ENCODE data around the gene DNM3.

The DNM3 gene

DNA sequence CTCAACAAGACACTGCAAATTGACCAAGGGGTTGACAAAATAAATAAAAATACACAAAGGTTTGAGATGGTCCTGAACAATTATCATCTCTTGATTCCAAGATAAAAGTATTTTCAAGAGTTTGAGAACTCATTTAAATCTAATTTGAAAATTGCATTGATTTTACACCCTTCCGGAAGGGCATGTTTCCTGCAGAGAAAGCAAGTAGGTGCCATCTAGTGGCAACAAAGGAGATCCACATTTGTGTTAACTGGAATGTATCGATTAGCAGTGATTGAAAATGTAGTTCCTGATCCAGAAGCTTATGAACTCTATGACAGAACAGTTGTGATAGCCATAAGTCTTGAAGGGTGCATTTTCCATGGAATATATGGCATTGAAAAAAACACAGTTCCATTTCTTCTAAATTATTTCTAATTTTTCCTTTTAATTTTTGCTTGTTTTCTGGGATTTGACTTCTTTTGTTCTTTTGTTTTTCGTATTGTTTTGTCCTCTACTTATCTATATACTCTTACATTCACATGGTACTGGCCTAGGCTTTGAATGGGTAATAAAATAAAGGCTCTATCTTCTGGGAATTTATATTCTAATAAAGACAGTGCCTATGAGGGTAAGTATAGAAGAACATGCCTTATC is 143.7 kb downstream of the DNM3 start:
- Histone ChIP-seq H3K14ac (ENCODE audit: low read length in 2 of 2) (no peak overlapping the region), H3K4me3 (ENCODE audit: insufficient read depth in 1 of 2, low read depth in 1 of 2, low read length in 2 of 2) (no peak overlapping the region), H3K9me3 (ENCODE audit: control insufficient read depth, low read length) (no peaks in the 10 kb centered on the region), H3K9ac (ENCODE audit: low read length) (peak overlapping the region; percentile 10), H4K91ac (ENCODE audit: low read length) (no peak overlapping the region), H3K23ac (ENCODE audit: low read length in 2 of 2) (no peak overlapping the region), H2AFZ (ENCODE audit: low read depth, low read length) (no peak overlapping the region), H3K18ac (ENCODE audit: low read depth in 1 of 2, low read length in 2 of 2) (no peak overlapping the region), H2BK15ac (ENCODE audit: low read depth, poor library complexity, severe bottlenecking) (no peak overlapping the region), H2BK120ac (ENCODE audit: low read depth, low read length) (no peak overlapping the region), H3K36me3 (ENCODE audit: control insufficient read depth in 1 of 2, insufficient read depth in 2 of 2, low read depth in 1 of 2, low read length in 2 of 2) (peaks cover 0 to 2% of the 10 kb centered on the region in 2 experiments), H2AK5ac (ENCODE audit: low read length, severe bottlenecking) (no peak overlapping the region), H3K79me1 (replicated peaks; ENCODE audit: low read length, poor library complexity, severe bottlenecking) (no peaks in the 10 kb centered on the region), H4K8ac (ENCODE audit: low read length) (no peak overlapping the region), H2BK5ac (ENCODE audit: low read depth, low read length, poor library complexity, severe bottlenecking) (no peak overlapping the region), H3K27ac (ENCODE audit: low read length, poor library complexity, severe bottlenecking) (no peak overlapping the region), H3K4ac (ENCODE audit: low read depth in 1 of 2, low read length in 2 of 2) (no peak overlapping the region), H3K4me2 (ENCODE audit: low read length, poor library complexity, severe bottlenecking) (no peak overlapping the region), H2BK12ac (ENCODE audit: low read length in 2 of 2) (no peak overlapping the region), H3K27me3 (ENCODE audit: control insufficient read depth in 1 of 2, insufficient read depth in 1 of 2, low read length in 2 of 2) (no peaks in the 10 kb centered on the region), H3K4me1 (ENCODE audit: control insufficient read depth, insufficient read depth, low read depth, low read length) (no peaks in the 10 kb centered on the region)
- WGBS, result 16% methylated on average over 2 of the region's 3 CpGs
- DNase-seq, result peak; percentile 51

DNA sequence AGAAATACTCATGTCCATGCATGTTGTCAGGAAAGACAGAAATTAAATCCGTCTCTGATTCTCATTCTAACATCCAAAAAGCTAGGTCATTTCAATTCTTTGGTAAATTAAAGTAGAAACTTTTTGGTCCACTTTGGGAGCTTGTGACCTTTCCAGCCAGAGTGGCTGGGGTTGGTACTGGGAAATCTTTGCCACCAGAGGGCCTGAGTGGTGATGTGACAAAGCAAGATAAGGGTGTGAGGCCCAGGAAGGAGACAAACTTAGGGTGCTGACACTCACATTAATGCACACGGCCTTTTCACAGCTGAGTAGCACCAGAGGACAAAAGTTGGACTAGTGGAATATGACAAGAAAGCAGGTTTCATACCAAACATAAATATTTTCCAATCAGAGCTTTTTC is 144.3 kb downstream of the DNM3 start:
- WGBS, result 0% methylated on average over 1 of the region's 2 CpGs
- Histone ChIP-seq H3K79me1 (replicated peaks; ENCODE audit: low read length, poor library complexity, severe bottlenecking) (no peaks in the 10 kb centered on the region), H4K8ac (ENCODE audit: low read length) (no peak overlapping the region), H3K9ac (ENCODE audit: low read length) (no peak overlapping the region), H2BK5ac (ENCODE audit: low read depth, low read length, poor library complexity, severe bottlenecking) (no peak overlapping the region), H2AFZ (ENCODE audit: low read depth, low read length) (no peak overlapping the region), H3K4ac (ENCODE audit: low read depth in 1 of 2, low read length in 2 of 2) (no peak overlapping the region), H3K4me3 (ENCODE audit: insufficient read depth in 1 of 2, low read depth in 1 of 2, low read length in 2 of 2) (no peak overlapping the region), H2BK15ac (ENCODE audit: low read depth, poor library complexity, severe bottlenecking) (no peak overlapping the region), H3K14ac (ENCODE audit: low read length in 2 of 2) (no peak overlapping the region), H2AK5ac (ENCODE audit: low read length, severe bottlenecking) (no peak overlapping the region), H3K23ac (ENCODE audit: low read length in 2 of 2) (no peak overlapping the region), H2BK12ac (ENCODE audit: low read length in 2 of 2) (no peak overlapping the region), H3K36me3 (ENCODE audit: control insufficient read depth in 1 of 2, insufficient read depth in 2 of 2, low read depth in 1 of 2, low read length in 2 of 2) (peaks cover 0 to 2% of the 10 kb centered on the region in 2 experiments), H3K4me1 (ENCODE audit: control insufficient read depth, insufficient read depth, low read depth, low read length) (no peaks in the 10 kb centered on the region), H3K27me3 (ENCODE audit: control insufficient read depth in 1 of 2, insufficient read depth in 1 of 2, low read length in 2 of 2) (no peaks in the 10 kb centered on the region), H3K18ac (ENCODE audit: low read depth in 1 of 2, low read length in 2 of 2) (no peak overlapping the region), H2BK120ac (ENCODE audit: low read depth, low read length) (no peak overlapping the region), H4K91ac (ENCODE audit: low read length) (no peak overlapping the region), H3K27ac (ENCODE audit: low read length, poor library complexity, severe bottlenecking) (no peak overlapping the region), H3K9me3 (ENCODE audit: control insufficient read depth, low read length) (no peaks in the 10 kb centered on the region), H3K4me2 (ENCODE audit: low read length, poor library complexity, severe bottlenecking) (no peak overlapping the region)
- peak; percentile 33 for DNase-seq

DNA sequence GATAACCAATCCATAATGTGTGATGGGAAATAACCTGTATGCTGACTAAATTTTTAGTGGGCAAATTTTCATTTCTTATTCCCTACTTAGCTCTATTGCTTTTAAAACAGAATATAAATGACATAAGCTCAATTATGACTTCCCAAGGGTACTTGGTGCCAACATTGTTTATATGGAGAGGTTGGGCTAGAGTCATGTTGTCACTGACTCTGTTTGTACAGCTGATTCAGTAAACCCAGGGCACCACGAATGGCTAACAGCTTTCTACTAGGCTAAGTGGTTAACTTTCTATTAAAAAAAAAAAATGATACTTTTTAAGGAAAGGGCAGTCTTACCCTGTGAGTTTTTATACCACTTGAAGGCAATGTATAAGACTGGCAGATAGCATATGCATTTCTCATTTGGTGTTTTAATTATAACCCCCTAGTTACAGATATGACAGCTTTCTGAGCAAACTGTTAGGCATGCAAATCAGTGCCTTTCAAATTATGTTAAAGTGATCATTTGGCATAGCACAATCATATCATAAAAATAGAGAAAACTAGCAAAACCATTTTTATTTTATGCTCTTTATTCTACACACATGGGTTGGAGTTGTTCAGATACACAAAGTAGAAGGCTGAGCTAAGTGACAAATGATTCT is 147.1 kb downstream of the DNM3 start:
- no CpG with 5 or more reads among the region's 1 CpG for WGBS
- Histone ChIP-seq H4K91ac (ENCODE audit: low read length) (no peak overlapping the region), H3K4me2 (ENCODE audit: low read length, poor library complexity, severe bottlenecking) (no peak overlapping the region), H3K79me1 (replicated peaks; ENCODE audit: low read length, poor library complexity, severe bottlenecking) (no peaks in the 10 kb centered on the region), H3K4me1 (ENCODE audit: control insufficient read depth, insufficient read depth, low read depth, low read length) (no peaks in the 10 kb centered on the region), H3K27ac (ENCODE audit: low read length, poor library complexity, severe bottlenecking) (no peak overlapping the region), H3K23ac (ENCODE audit: low read length in 2 of 2) (no peak overlapping the region), H2AFZ (ENCODE audit: low read depth, low read length) (no peak overlapping the region), H2BK120ac (ENCODE audit: low read depth, low read length) (no peak overlapping the region), H2AK5ac (ENCODE audit: low read length, severe bottlenecking) (no peak overlapping the region), H4K8ac (ENCODE audit: low read length) (no peak overlapping the region), H3K4ac (ENCODE audit: low read depth in 1 of 2, low read length in 2 of 2) (no peak overlapping the region), H3K14ac (ENCODE audit: low read length in 2 of 2) (no peak overlapping the region), H2BK5ac (ENCODE audit: low read depth, low read length, poor library complexity, severe bottlenecking) (no peak overlapping the region), H3K36me3 (ENCODE audit: control insufficient read depth in 1 of 2, insufficient read depth in 2 of 2, low read depth in 1 of 2, low read length in 2 of 2) (peaks cover 0 to 2% of the 10 kb centered on the region in 2 experiments), H3K9ac (ENCODE audit: low read length) (no peak overlapping the region), H3K18ac (ENCODE audit: low read depth in 1 of 2, low read length in 2 of 2) (no peak overlapping the region), H3K27me3 (ENCODE audit: control insufficient read depth in 1 of 2, insufficient read depth in 1 of 2, low read length in 2 of 2) (no peaks in the 10 kb centered on the region), H2BK12ac (ENCODE audit: low read length in 2 of 2) (no peak overlapping the region), H3K4me3 (ENCODE audit: insufficient read depth in 1 of 2, low read depth in 1 of 2, low read length in 2 of 2) (no peak overlapping the region), H3K9me3 (ENCODE audit: control insufficient read depth, low read length) (no peaks in the 10 kb centered on the region), H2BK15ac (ENCODE audit: low read depth, poor library complexity, severe bottlenecking) (no peak overlapping the region)
- DNase-seq, result no peak

DNA sequence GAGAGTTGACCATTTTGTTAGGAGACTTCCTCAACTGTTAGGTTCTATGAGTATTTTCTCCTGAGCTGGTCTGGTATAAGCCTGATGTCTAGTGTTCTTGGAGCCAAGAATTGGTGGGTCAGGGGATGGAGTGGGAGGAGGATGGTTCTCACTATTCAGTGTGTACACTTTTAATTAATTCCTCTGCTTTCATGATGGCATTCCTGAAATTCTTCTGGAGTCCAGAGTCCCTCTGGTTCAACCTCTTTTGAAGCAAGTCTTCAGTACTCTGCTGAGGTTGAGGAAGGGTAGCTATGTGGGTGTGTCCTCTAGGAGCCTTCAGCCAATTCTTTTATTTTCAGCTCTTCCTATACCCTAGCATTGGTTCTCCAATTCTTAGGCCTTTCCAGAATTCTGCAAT is 149.1 kb downstream of the DNM3 start:
- H3K79me1 ChIP-seq (replicated peaks; ENCODE audit: low read length, poor library complexity, severe bottlenecking), result no peaks in the 10 kb centered on the region
- H3K27me3 ChIP-seq (ENCODE audit: control insufficient read depth in 1 of 2, insufficient read depth in 1 of 2, low read length in 2 of 2), result no peaks in the 10 kb centered on the region
- no peak overlapping the region for H2BK5ac ChIP-seq (ENCODE audit: low read depth, low read length, poor library complexity, severe bottlenecking)
- H2BK12ac ChIP-seq (ENCODE audit: low read length in 2 of 2), result no peak overlapping the region
- no peak overlapping the region for H3K23ac ChIP-seq (ENCODE audit: low read length in 2 of 2)
- H3K4me2 ChIP-seq (ENCODE audit: low read length, poor library complexity, severe bottlenecking), result no peak overlapping the region
- no peak overlapping the region for H3K4me3 ChIP-seq (ENCODE audit: insufficient read depth in 1 of 2, low read depth in 1 of 2, low read length in 2 of 2)
- H2AFZ ChIP-seq (ENCODE audit: low read depth, low read length), result no peak overlapping the region
- DNase-seq, result no peak
- no peaks in the 10 kb centered on the region for H3K9me3 ChIP-seq (ENCODE audit: control insufficient read depth, low read length)
- H2BK15ac ChIP-seq (ENCODE audit: low read depth, poor library complexity, severe bottlenecking), result no peak overlapping the region
- no peak overlapping the region for H2BK120ac ChIP-seq (ENCODE audit: low read depth, low read length)
- no peaks in the 10 kb centered on the region for H3K4me1 ChIP-seq (ENCODE audit: control insufficient read depth, insufficient read depth, low read depth, low read length)
- H3K14ac ChIP-seq (ENCODE audit: low read length in 2 of 2), result no peak overlapping the region
- H3K27ac ChIP-seq (ENCODE audit: low read length, poor library complexity, severe bottlenecking), result no peak overlapping the region
- H4K8ac ChIP-seq (ENCODE audit: low read length), result no peak overlapping the region
- no peak overlapping the region for H4K91ac ChIP-seq (ENCODE audit: low read length)
- H3K18ac ChIP-seq (ENCODE audit: low read depth in 1 of 2, low read length in 2 of 2), result no peak overlapping the region
- no peak overlapping the region for H2AK5ac ChIP-seq (ENCODE audit: low read length, severe bottlenecking)
- H3K36me3 ChIP-seq (ENCODE audit: control insufficient read depth in 1 of 2, insufficient read depth in 2 of 2, low read depth in 1 of 2, low read length in 2 of 2), result no peaks in the 10 kb centered on the region
- H3K4ac ChIP-seq (ENCODE audit: low read depth in 1 of 2, low read length in 2 of 2), result no peak overlapping the region
- no peak overlapping the region for H3K9ac ChIP-seq (ENCODE audit: low read length)
